ENCODE results near the gene CAND2. TPM values are rescaled to one million over a fixed set of nuclear protein-coding genes. Genes with fewer than 3 reads are reported as not detected.

Gene CAND2
- polyA plus RNA-seq, 1 donor from 2014 or later, result 17.3 TPM

DNA sequence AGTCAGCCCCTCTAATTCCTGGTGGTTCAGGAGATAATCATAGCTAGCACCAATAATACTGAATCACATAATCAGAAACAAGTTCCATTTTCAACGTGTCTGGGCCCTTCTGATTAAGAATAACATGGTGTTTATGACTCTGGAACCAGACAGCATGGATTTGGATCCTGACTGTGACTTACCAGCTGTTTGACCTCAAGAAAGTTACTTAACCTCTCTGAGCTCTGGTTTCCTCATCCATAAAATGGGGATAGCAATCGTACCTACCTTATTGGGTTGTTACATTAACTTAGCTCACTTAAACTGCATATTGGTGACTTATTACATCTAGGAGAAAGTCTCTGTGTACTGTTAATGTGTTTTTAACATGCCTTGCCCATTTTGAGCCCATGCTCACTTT, 26.7 kb upstream of the CAND2 start:
- TF ChIP-seq EZH2 (IDR thresholded peaks at IDR 0.05; ENCODE audit: borderline replicate concordance, insufficient read depth, low read length, poor library complexity, severe bottlenecking) (no peak), POLR2AphosphoS5 (IDR thresholded peaks at IDR 0.05) (no peak), MXI1 (conservative IDR thresholded peaks at IDR 0.05; ENCODE audit: poor library complexity, severe bottlenecking) (no peak), TAF1 (IDR thresholded peaks at IDR 0.05; ENCODE audit: low read depth) (no peak), SMC3 (conservative IDR thresholded peaks at IDR 0.05; ENCODE audit: poor library complexity) (no peak), EP300 (conservative IDR thresholded peaks at IDR 0.05; ENCODE audit: poor library complexity, severe bottlenecking) (no peak), RAD21 (conservative IDR thresholded peaks at IDR 0.05) (no peak)
- TF ChIP-seq, protein P1, sequence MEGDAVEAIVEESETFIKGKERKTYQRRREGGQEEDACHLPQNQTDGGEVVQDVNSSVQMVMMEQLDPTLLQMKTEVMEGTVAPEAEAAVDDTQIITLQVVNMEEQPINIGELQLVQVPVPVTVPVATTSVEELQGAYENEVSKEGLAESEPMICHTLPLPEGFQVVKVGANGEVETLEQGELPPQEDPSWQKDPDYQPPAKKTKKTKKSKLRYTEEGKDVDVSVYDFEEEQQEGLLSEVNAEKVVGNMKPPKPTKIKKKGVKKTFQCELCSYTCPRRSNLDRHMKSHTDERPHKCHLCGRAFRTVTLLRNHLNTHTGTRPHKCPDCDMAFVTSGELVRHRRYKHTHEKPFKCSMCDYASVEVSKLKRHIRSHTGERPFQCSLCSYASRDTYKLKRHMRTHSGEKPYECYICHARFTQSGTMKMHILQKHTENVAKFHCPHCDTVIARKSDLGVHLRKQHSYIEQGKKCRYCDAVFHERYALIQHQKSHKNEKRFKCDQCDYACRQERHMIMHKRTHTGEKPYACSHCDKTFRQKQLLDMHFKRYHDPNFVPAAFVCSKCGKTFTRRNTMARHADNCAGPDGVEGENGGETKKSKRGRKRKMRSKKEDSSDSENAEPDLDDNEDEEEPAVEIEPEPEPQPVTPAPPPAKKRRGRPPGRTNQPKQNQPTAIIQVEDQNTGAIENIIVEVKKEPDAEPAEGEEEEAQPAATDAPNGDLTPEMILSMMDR (IDR thresholded peaks at IDR 0.05; ENCODE audit: poor library complexity, severe bottlenecking), result no peak
- TF ChIP-seq, protein P2, sequence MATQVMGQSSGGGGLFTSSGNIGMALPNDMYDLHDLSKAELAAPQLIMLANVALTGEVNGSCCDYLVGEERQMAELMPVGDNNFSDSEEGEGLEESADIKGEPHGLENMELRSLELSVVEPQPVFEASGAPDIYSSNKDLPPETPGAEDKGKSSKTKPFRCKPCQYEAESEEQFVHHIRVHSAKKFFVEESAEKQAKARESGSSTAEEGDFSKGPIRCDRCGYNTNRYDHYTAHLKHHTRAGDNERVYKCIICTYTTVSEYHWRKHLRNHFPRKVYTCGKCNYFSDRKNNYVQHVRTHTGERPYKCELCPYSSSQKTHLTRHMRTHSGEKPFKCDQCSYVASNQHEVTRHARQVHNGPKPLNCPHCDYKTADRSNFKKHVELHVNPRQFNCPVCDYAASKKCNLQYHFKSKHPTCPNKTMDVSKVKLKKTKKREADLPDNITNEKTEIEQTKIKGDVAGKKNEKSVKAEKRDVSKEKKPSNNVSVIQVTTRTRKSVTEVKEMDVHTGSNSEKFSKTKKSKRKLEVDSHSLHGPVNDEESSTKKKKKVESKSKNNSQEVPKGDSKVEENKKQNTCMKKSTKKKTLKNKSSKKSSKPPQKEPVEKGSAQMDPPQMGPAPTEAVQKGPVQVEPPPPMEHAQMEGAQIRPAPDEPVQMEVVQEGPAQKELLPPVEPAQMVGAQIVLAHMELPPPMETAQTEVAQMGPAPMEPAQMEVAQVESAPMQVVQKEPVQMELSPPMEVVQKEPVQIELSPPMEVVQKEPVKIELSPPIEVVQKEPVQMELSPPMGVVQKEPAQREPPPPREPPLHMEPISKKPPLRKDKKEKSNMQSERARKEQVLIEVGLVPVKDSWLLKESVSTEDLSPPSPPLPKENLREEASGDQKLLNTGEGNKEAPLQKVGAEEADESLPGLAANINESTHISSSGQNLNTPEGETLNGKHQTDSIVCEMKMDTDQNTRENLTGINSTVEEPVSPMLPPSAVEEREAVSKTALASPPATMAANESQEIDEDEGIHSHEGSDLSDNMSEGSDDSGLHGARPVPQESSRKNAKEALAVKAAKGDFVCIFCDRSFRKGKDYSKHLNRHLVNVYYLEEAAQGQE (IDR thresholded peaks at IDR 0.05; ENCODE audit: borderline replicate concordance), result no peak
- no peak overlapping the region for H3K9ac ChIP-seq (ENCODE audit: low read length)
- H3K9me2 ChIP-seq (ENCODE audit: insufficient read depth, low read length), result no peaks in the 10 kb centered on the region
- no peak overlapping the region for H2AFZ ChIP-seq (ENCODE audit: low read depth, low read length)
- H3K4me3 ChIP-seq (ENCODE audit: low read length), result no peak overlapping the region
- no peaks in the 10 kb centered on the region for H3K27me3 ChIP-seq (ENCODE audit: insufficient read depth, low read depth, low read length)
- H3K36me3 ChIP-seq (ENCODE audit: insufficient read depth, low read length), result no peaks in the 10 kb centered on the region
- H3F3A ChIP-seq (ENCODE audit: insufficient read depth, low read length, poor library complexity, severe bottlenecking), result no peaks in the 10 kb centered on the region
- no peak overlapping the region for H3K27ac ChIP-seq (ENCODE audit: low read length)
- H3K4me2 ChIP-seq (ENCODE audit: low read length), result no peak overlapping the region
- no peaks in the 10 kb centered on the region for H3K79me2 ChIP-seq (replicated peaks; ENCODE audit: insufficient read depth, low read length)
- H4K20me1 ChIP-seq (ENCODE audit: insufficient read depth), result no peaks in the 10 kb centered on the region
- H3K9me3 ChIP-seq (ENCODE audit: low read length), result no peaks in the 10 kb centered on the region

DNA sequence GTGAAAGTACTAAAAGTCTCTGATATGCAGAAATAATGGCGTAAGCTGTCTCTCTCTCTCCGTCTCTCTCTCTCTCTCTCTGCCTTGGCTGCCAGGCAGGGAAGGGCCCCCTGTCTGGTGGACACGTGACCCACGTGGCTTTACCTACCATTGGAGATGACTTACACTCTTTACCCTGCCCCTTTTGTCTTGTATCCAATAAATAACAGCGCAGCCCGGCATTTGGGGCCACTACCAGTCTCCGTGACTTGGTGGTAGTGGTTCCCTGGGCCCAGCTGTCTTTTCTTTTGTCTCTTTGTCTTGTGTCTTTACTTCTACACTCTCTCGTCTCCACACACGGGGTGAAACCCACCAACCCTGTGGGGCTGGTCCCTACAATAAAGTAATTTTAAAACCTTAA, 25.2 kb upstream of the CAND2 start:
- H3K9me2 ChIP-seq (ENCODE audit: insufficient read depth, low read length), result no peaks in the 10 kb centered on the region
- H3K4me2 ChIP-seq (ENCODE audit: low read length), result no peak overlapping the region
- no peaks in the 10 kb centered on the region for H3K79me2 ChIP-seq (replicated peaks; ENCODE audit: insufficient read depth, low read length)
- H3K4me3 ChIP-seq (ENCODE audit: low read length), result no peak overlapping the region
- TF ChIP-seq SMC3 (conservative IDR thresholded peaks at IDR 0.05; ENCODE audit: poor library complexity) (no peak), RAD21 (conservative IDR thresholded peaks at IDR 0.05) (no peak), EP300 (conservative IDR thresholded peaks at IDR 0.05; ENCODE audit: poor library complexity, severe bottlenecking) (no peak), POLR2AphosphoS5 (IDR thresholded peaks at IDR 0.05) (no peak)
- TF ChIP-seq, protein P2 (IDR thresholded peaks at IDR 0.05; ENCODE audit: borderline replicate concordance), result no peak
- no peaks in the 10 kb centered on the region for H3K36me3 ChIP-seq (ENCODE audit: insufficient read depth, low read length)
- H3K27ac ChIP-seq (ENCODE audit: low read length), result no peak overlapping the region
- no peaks in the 10 kb centered on the region for H3K27me3 ChIP-seq (ENCODE audit: insufficient read depth, low read depth, low read length)
- no peaks in the 10 kb centered on the region for H4K20me1 ChIP-seq (ENCODE audit: insufficient read depth)
- no peaks in the 10 kb centered on the region for H3F3A ChIP-seq (ENCODE audit: insufficient read depth, low read length, poor library complexity, severe bottlenecking)
- H3K9me3 ChIP-seq (ENCODE audit: low read length), result no peaks in the 10 kb centered on the region
- H2AFZ ChIP-seq (ENCODE audit: low read depth, low read length), result no peak overlapping the region
- no peak overlapping the region for H3K9ac ChIP-seq (ENCODE audit: low read length)

All from neural cell (in vitro differentiated cells).